GM18870 (cell line): ENCODE measurements around the gene IL20.

Source experiments
- ATAC-seq: cut with Tn5 transposase; IDR thresholded peaks from one replicate; pipeline ENCODE4 v1.9.1; 2021; ENCODE audit warnings: moderate library complexity; ENCODE audit not compliant: unreplicated experiment

The IL20 gene

DNA sequence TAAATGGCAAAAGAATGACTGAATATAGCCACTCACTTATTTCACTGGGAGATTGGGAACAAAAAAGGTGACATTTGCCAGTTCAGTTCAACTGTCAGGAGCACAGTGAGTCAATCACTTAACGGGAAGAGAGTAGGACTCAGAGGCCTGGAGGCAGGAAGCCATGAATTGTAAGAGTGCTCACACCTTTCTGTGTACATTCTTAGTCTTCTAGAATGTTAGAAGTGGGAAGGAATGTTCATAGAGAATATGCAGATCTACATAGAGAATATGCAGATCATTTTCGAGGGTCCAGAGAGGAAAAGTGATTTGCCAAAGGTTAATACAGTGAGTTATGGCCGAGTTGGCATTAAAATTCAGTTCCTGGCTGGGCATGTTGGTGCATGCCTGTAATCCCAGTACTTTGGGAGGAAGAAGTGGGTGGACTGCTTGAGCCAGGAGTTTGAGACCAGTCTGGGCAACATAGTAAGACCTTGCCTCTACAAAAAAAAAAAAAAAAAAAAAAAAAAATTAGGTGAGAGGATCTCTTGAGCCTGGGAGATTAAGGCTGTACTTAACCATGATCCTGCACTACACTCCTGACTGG is 8.3 kb downstream of the IL20 start:
- no peak for ATAC-seq

- ATAC-seq: no peak
These were observed 10.4 kb downstream of the IL20 start for GRCh38 chr1:206875752-206876377.

DNA sequence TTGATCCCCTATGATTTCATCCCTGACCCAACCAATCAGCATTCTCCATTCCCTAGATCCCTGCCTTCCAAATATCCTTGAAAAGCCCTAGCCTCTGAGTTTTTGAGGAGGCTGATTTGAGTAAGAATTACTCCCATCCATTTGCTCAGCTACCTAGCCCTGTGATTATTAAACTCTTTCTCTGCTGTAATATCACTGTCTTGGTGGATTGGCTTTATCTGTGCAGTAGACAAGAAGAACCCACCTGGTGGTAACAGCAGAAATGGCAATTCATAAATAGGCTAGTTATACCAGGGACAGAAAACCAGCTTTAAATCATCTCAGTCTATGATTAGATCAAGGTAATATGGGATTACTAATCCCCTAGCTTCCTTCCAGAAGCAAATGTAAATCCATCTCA is 13.0 kb downstream of the IL20 start:
- no peak for ATAC-seq

GRCh38 chr1:206880314-206880713 is 14.9 kb downstream of the IL20 start:
- no peak for ATAC-seq

DNA sequence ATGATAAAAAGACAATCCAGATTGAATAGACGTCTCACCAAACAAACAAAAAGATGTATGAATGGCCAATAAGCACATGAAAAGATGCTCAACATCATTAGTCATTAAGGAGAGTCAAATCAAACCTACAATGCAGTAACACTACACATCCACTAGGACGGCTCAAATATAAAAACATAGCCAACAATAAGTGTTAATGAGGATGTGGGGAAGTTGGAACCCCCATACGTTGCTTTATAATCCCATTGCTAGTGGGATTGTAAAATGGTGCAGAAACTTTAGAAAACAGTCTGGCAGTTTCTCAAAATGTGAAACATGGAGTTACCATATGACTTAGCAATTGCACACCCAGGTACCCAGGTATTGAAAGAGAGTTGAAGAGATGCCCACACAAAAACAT is 17.1 kb downstream of the IL20 start:
- ATAC-seq: no peak

DNA sequence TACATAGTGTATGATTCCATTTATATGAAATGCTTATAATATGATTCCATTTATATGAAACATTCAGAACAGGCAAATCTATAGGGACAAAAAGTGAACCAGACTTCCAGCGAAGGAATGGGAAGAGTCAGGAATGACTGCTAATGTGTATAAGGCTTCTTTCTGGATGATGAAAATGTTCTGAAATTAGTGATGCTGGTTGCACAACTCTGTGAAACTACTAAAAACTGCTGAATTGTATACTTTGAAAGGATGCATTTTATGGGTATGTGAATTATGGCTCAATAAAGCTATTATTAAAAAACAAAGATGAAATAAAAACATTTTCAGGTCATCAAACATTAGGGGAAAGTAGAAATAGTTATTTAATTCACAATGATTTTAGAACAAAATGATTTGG is 17.7 kb downstream of the IL20 start:
- no peak for ATAC-seq

GRCh38 chr1:206883876-206884275 is 18.5 kb downstream of the IL20 start:
- ATAC-seq: no peak

GRCh38 chr1:206885341-206886060 is 20.1 kb downstream of the IL20 start:
- ATAC-seq: no peak

DNA sequence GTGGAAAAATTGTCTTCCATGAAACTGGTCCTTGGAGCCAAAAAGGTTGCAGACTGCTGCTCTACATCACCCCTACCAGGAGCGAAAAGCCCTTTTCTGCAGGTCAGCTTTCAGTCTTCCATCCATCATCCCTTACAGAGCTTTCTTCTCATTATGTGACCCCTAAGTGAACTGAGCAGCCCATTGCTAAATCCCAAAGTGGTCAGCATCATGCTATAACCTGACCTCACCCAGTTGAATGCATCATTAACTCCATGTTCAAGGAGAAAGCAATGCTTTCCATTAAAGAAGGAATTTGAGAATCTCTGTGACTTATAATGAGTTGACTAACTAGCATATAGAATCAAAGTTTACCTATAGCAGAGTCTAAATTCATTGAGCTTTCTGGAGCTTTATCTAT is 21.4 kb downstream of the IL20 start:
- no peak for ATAC-seq

- no peak for ATAC-seq
These were observed 22.3 kb downstream of the IL20 start for GRCh38 chr1:206887701-206888100.

- ATAC-seq: no peak
These were observed 25.0 kb downstream of the IL20 start for GRCh38 chr1:206890125-206891060.

GRCh38 chr1:206891412-206891811 is 26.0 kb downstream of the IL20 start:
- ATAC-seq: no peak

DNA sequence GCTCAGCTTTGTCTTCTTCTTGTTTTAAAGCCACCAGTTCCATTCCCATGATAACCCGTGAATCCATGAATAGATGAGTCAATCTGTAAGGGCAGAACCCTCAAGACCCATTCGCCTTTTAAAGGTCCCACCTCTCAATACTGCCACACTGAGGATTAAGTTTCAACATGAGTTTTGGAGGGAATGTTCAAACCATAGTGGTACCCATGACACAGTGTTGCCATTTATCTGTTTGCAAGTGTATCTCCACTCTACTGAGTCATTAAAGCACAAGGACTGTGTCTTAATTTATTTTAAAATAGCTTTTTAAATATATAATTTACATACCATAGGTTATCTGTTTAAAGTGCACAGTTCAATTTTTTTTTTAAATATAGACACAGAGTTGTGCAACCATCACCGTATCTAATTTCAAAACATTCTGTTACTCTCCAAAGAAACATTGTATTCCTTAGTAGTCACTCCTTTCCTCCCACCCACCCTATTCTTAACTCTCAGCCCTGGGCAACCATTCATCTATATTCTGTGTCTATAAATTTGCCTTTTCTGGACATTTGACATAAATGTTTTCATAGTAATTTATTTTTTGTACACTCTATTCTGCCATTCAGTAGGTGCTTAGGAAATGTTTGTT is 27.0 kb downstream of the IL20 start:
- ATAC-seq: no peak

DNA sequence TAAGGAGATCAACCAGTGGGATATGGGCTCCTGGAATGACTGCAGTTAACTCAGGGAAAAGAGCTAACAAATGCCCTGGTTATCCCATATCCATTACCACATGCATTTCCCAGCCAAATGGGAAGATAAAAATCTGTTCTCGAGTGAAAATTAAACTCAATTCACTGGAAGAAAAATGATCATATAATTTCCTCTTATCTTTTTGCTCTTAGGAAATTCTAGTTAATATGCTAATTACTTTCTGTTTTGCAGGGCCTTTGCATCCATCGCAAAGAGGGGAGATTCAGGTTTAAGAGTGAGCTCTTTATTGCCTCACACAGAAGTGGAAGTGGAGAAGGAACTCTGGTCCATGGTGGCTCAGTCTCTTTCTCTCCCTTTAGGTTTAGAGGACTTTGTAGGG is 28.0 kb downstream of the IL20 start:
- no peak for ATAC-seq

- no peak for ATAC-seq
These were observed 29.9 kb downstream of the IL20 start for GRCh38 chr1:206895325-206895724.

- ATAC-seq: no peak
These were observed 30.4 kb downstream of the IL20 start for GRCh38 chr1:206895837-206896242.

DNA sequence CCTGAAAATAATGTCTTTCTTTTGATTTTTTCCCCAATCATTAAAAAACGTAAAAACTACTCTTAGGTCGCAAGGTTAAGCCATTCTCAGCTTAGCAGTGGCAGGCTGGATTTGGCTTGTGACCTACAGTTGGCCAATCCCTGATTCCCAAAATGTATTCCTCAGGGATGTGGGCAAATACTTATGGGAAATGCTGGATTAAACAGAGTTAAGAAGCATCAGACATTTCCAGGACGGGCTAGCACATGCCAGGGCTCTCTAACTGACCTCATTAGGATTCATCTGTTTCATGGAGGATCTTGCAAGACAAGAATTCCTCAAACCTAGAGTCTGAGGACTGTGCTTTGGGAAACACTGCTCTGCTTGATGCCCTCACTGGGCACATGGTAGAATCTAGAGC is 30.8 kb downstream of the IL20 start:
- no peak for ATAC-seq

DNA sequence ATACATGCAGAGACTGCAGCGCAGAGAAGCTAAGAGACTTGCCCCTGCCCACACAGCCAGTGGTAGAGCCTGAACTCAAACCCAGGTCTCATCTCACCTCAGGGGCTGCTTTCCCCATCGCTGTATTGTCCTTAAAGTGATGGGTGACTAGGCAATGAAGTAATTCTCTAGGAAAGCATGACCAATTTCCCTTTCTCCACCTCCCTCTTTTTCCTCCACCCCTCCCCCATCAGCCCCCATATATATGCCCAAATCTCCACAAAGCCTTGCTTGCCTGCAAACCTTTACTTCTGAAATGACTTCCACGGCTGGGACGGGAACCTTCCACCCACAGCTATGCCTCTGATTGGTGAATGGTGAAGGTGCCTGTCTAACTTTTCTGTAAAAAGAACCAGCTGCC is 31.8 kb downstream of the IL20 start, which contains the start of gene IL24:
IL24 (plus strand) TSS at position 269 of the 400 bp plus-strand sequence. CDS start 390 bp downstream, outside the sequence.
- no peak for ATAC-seq

- no peak for ATAC-seq
These were observed 32.9 kb downstream of the IL20 start for GRCh38 chr1:206898089-206898914.

DNA sequence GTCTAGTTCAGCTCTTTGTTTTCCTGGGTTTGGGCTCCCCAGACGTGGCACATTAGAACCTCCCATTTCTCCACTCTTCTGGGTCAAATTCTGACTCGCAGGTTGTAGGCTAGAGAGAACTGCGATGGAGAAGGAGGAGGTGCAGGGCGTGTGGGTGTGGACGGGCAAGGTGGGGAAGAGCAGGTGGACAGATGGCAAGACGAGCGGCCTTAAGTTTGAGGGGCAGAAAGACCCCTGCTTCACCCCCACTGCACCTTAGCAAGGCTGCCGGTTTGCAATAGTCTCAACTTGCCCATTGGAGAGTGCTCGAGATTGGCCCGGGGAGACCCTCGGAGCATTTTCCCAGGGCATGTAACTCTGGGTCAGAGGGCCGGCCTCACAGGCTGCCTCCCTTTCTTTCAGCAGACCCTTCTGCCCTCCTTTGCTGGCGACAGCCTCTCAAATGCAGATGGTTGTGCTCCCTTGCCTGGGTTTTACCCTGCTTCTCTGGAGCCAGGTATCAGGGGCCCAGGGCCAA is 33.5 kb downstream of the IL20 start:
- no peak for ATAC-seq
